CD14-positive monocyte (primary cell): Measurements from ENCODE around the gene FANCC. TPM values are rescaled to one million over a fixed set of nuclear protein-coding genes. Genes with fewer than 3 reads are reported as not detected.

Experiments
- DNase-seq, 3 donors: peaks; one replicate each; pipeline ENCODE4 v3.0.0-alpha.2; 2011 to 2022
- H2AFZ ChIP-seq: 2 replicates; pipeline ENCODE4 v1.6.0; 2012; ENCODE audit warnings: mild to moderate bottlenecking, low read depth, low read length, inconsistent platforms; ENCODE audit not compliant: insufficient read depth, poor library complexity, severe bottlenecking
- H3K27ac ChIP-seq, 2 donors: 1 replicate in 1 of 2; 2 replicates in 1 of 2; pipeline ENCODE4 v1.5.1; 2012 to 2013; ENCODE audit warnings: low read length in 2 of 2, control low read depth in 1 of 2, inconsistent platforms in 1 of 2, low read depth in 1 of 2, mild to moderate bottlenecking in 1 of 2
- H3K27me3 ChIP-seq, 2 donors: one replicate each; pipeline versions ENCODE4 v1.6.0 to v1.6.1; 2011 to 2013; ENCODE audit warnings: low read length in 2 of 2; ENCODE audit not compliant: control insufficient read depth in 2 of 2, insufficient read depth in 2 of 2
- H3K36me3 ChIP-seq, 2 donors: replicated peaks in 1 of 2; 1 replicate in 1 of 2; 2 replicates in 1 of 2; pipeline versions ENCODE4 v1.5.1 to v1.6.1; 2012 to 2013; ENCODE audit warnings: low read length in 2 of 2, control low read depth in 1 of 2, inconsistent platforms in 1 of 2, mild to moderate bottlenecking in 1 of 2; ENCODE audit not compliant: insufficient read depth in 2 of 2, control insufficient read depth in 1 of 2
- H3K4me1 ChIP-seq, 2 donors: 1 replicate in 1 of 2; 2 replicates in 1 of 2; pipeline versions ENCODE4 v1.5.1 to v1.6.1; 2012 to 2013; ENCODE audit warnings: low read length in 2 of 2, control low read depth in 1 of 2, inconsistent platforms in 1 of 2, mild to moderate bottlenecking in 1 of 2, moderate library complexity in 1 of 2; ENCODE audit not compliant: insufficient read depth in 2 of 2, control insufficient read depth in 1 of 2
- H3K4me2 ChIP-seq: replicated peaks from 2 replicates; pipeline ENCODE3; 2012; ENCODE audit warnings: low read length, moderate library complexity, mild to moderate bottlenecking; ENCODE audit not compliant: poor library complexity, severe bottlenecking; ENCODE audit errors: extremely low read depth
- H3K4me3 ChIP-seq, 3 experiments: fragments of 200-600 bp in 1 of 3; sonication (generic) in 1 of 3; replicated peaks in 1 of 3; 1 replicate in 2 of 3; 2 replicates in 1 of 3; pipeline ENCODE4 v1.5.1; 2011 to 2013; ENCODE audit warnings: low read length in 3 of 3, mild to moderate bottlenecking in 3 of 3, control low read depth in 2 of 3, low read depth in 2 of 3, inconsistent platforms in 1 of 3, moderate library complexity in 1 of 3
- H3K79me2 ChIP-seq: 2 replicates; pipeline ENCODE4 v1.6.0; 2012; ENCODE audit warnings: mild to moderate bottlenecking, control low read depth, inconsistent platforms, low read length, moderate library complexity; ENCODE audit not compliant: insufficient read depth
- H3K9ac ChIP-seq: 2 replicates; pipeline ENCODE4 v1.6.0; 2017; ENCODE audit warnings: low read length, mild to moderate bottlenecking; ENCODE audit not compliant: insufficient read depth, poor library complexity, severe bottlenecking
- H3K9me3 ChIP-seq, 2 donors: replicated peaks in 1 of 2; 1 replicate in 1 of 2; 2 replicates in 1 of 2; pipeline versions ENCODE4 v1.5.1 to v1.6.1; 2012 to 2013; ENCODE audit warnings: low read length in 2 of 2, control low read depth in 1 of 2; ENCODE audit not compliant: control insufficient read depth in 1 of 2, insufficient read depth in 1 of 2
- H4K20me1 ChIP-seq: 2 replicates; pipeline ENCODE4 v1.6.0; 2012; ENCODE audit warnings: mild to moderate bottlenecking, low read length, control low read depth, moderate library complexity; ENCODE audit not compliant: insufficient read depth
- H3K27ac Mint-ChIP-seq, 7 donors: one replicate each; pipeline ENCODE4 v1.8.0; 2020; ENCODE audit warnings: mild to moderate bottlenecking in 7 of 7, mixed read lengths in 7 of 7, moderate library complexity in 6 of 7, inconsistent platforms in 2 of 7
- H3K27me3 Mint-ChIP-seq, 3 donors: one replicate each; pipeline ENCODE4 v1.8.0; 2021 to 2022; ENCODE audit warnings: low read depth in 3 of 3, mild to moderate bottlenecking in 3 of 3, mixed read lengths in 3 of 3, moderate library complexity in 3 of 3, inconsistent platforms in 1 of 3
- H3K36me3 Mint-ChIP-seq, 2 donors: one replicate each; pipeline ENCODE4 v1.8.0; 2020; ENCODE audit warnings: mixed read lengths in 2 of 2, inconsistent platforms in 1 of 2, mild to moderate bottlenecking in 1 of 2
- H3K4me1 Mint-ChIP-seq: one replicate; pipeline ENCODE4 v1.8.0; 2020; ENCODE audit warnings: mild to moderate bottlenecking, mixed read lengths
- H3K4me3 Mint-ChIP-seq, 2 donors: one replicate each; pipeline ENCODE4 v1.8.0; 2020; ENCODE audit warnings: mild to moderate bottlenecking in 2 of 2, mixed read lengths in 2 of 2, moderate library complexity in 1 of 2
- H3K9me3 Mint-ChIP-seq, 7 donors: one replicate each; pipeline ENCODE4 v1.8.0; 2020 to 2022; ENCODE audit warnings: mixed read lengths in 7 of 7, mild to moderate bottlenecking in 6 of 7, moderate library complexity in 6 of 7, inconsistent platforms in 2 of 7
- CTCF ChIP-seq: fragments of 200-600 bp; IDR thresholded peaks from one replicate; pipeline ENCODE4 v1.8.0; 2022; ENCODE audit warnings: antibody characterized with exemption, mild to moderate bottlenecking
- WGBS: methylation state at CpG from one replicate; pipeline ENCODE4 v1.1.5; 2013; ENCODE audit warnings: missing lambda C conversion rate; ENCODE audit not compliant: insufficient coverage; 5-methylcytosine and 5-hydroxymethylcytosine counted together
- intact Hi-C, 2 donors: fragments of 100-400 bp; cut with micrococcal nuclease; formaldehyde crosslinking; loops; one replicate each; pipeline versions ENCODE4 v1.15.0 to v1.15.1; 2023
- polyA plus RNA-seq, 3 donors: library from polyadenylated mRNA; depleted of rRNA in 1 of 3; unstranded in 2 of 3; stranded (reverse) in 1 of 3; fragments of 300-500 nt in 2 of 3; fragments of >200 nt in 1 of 3; fragmentation: Illumina TruSeq in 2 of 3; gene quantifications; 1 replicate in 2 of 3; 2 replicates in 1 of 3; pipeline ENCODE4 v1.2.3, GENCODE V29; 2012 to 2021

The FANCC gene
- polyA plus RNA-seq, 3 donors, result 1.2 to 2.2 (median 1.5) TPM

GRCh38 chr9:95080961-95081647 is 236.4 kb downstream of the FANCC start:
- DNase-seq, result no peak

GRCh38 chr9:95079461-95079860 is 238.0 kb downstream of the FANCC start:
- Histone ChIP-seq H4K20me1 (no peaks in the 10 kb centered on the region), H3K9me3 (no peaks in the 10 kb centered on the region), H3K36me3 (peaks cover 0 to 3% of the 10 kb centered on the region in 2 donors), H3K27me3 (no peaks in the 10 kb centered on the region), H3K27ac (no peak overlapping the region), H2AFZ (no peak overlapping the region), H3K4me1 (no peaks in the 10 kb centered on the region), H3K79me2 (no peaks in the 10 kb centered on the region), H3K4me2 (no peak overlapping the region), H3K4me3 (no peak overlapping the region), H3K9ac (no peak overlapping the region)
- Mint-ChIP-seq H3K27me3 (no peaks in the 10 kb centered on the region), H3K4me1 (no peaks in the 10 kb centered on the region), H3K36me3 (peaks cover 0 to 16% of the 10 kb centered on the region in 2 donors), H3K4me3 (no peak overlapping the region), H3K9me3 (no peaks in the 10 kb centered on the region), H3K27ac (no peak overlapping the region)
- intact Hi-C loops, result no loop called here
- whole genome bisulfite sequencing, result 92% methylated on average over 7 of the region's 10 CpGs
- DNase-seq, result no peak
- no peak for TF ChIP-seq CTCF

More at GRCh38 chr9:95080961-95081647, 236.4 kb downstream of the FANCC start:
- no peaks in the 10 kb centered on the region for H3K4me1 Mint-ChIP-seq
- H3K27me3 Mint-ChIP-seq, result no peaks in the 10 kb centered on the region
- H3K4me3 Mint-ChIP-seq, result no peak overlapping the region
- H3K4me3 ChIP-seq, result no peak overlapping the region
- peaks cover 0 to 18% of the 10 kb centered on the region in 2 donors for H3K36me3 Mint-ChIP-seq
- no peak overlapping the region for H3K27ac ChIP-seq
- no peaks in the 10 kb centered on the region for H3K27me3 ChIP-seq
- H3K4me2 ChIP-seq, result no peak overlapping the region
- H3K36me3 ChIP-seq, result peaks cover 0 to 3% of the 10 kb centered on the region in 2 donors
- intact Hi-C loops, result no loop called here
- no peak for TF ChIP-seq CTCF
- WGBS, result 98% methylated on average over 16 of the region's 20 CpGs
- H3K79me2 ChIP-seq, result no peaks in the 10 kb centered on the region
- H3K27ac Mint-ChIP-seq, result peak overlapping the region in 1 of 7 donors; percentile 46
- no peaks in the 10 kb centered on the region for H3K9me3 Mint-ChIP-seq
- no peak overlapping the region for H3K9ac ChIP-seq
- H3K9me3 ChIP-seq, result no peaks in the 10 kb centered on the region
- no peaks in the 10 kb centered on the region for H3K4me1 ChIP-seq
- H4K20me1 ChIP-seq, result no peaks in the 10 kb centered on the region
- no peak overlapping the region for H2AFZ ChIP-seq
